IMR-90 (cell line): ENCODE data around the gene MIER3. TPM values are rescaled to one million over a fixed set of nuclear protein-coding genes. Genes with fewer than 3 reads are reported as not detected.

Experiments
- ATAC-seq: fragments of 200-7000 bp; cut with Tn5 transposase; 2 replicates; pipeline ENCODE4 v1.9.1; 2020; ENCODE audit warnings: low read depth, mild to moderate bottlenecking, moderate library complexity
- BruUV-seq: library from RNA; stranded (reverse); fragments of 400-500 nt; replicated peaks from 2 replicates; lab custom pipeline; 2021; lab: Mats Ljungman, UMichigan
- CTCF ChIA-PET: fragments of 300-600 bp; formaldehyde crosslinking; extraction: SDS; loops from one replicate; lab custom pipeline; 2021; ENCODE audit warnings: antibody characterized with exemption; lab: Yijun Ruan, JAX
- POLR2A ChIA-PET: fragments of 300-600 bp; sonication (Branson Sonifier 250); formaldehyde crosslinking; loops from one replicate; lab custom pipeline; 2022; ENCODE audit warnings: antibody characterized with exemption; ENCODE audit not compliant: unreplicated experiment; lab: Charles Lee
- DNase-seq: peaks from one replicate; pipeline ENCODE4 v3.0.0; 2013
- H2AFZ ChIP-seq: replicated peaks from 2 replicates; pipeline ENCODE3; 2013; ENCODE audit warnings: low read length, mild to moderate bottlenecking; ENCODE audit not compliant: poor library complexity
- H2AK5ac ChIP-seq: 2 replicates; pipeline ENCODE4 v1.6.1; 2013; ENCODE audit warnings: low read depth, low read length, inconsistent platforms
- H2AK9ac ChIP-seq: replicated peaks from 2 replicates; pipeline ENCODE3; 2013; ENCODE audit warnings: mild to moderate bottlenecking, low read depth, low read length, moderate library complexity; ENCODE audit not compliant: poor library complexity
- H2BK120ac ChIP-seq: 2 replicates; pipeline ENCODE4 v1.6.1; 2013; ENCODE audit warnings: low read depth, low read length, inconsistent platforms
- H2BK15ac ChIP-seq: 3 replicates; pipeline ENCODE4 v1.6.1; 2013; ENCODE audit warnings: low read depth, low read length, inconsistent platforms
- H2BK20ac ChIP-seq: 2 replicates; pipeline ENCODE4 v1.6.1; 2013; ENCODE audit warnings: low read depth, mild to moderate bottlenecking, inconsistent platforms, low read length, moderate library complexity
- H2BK5ac ChIP-seq: 2 replicates; pipeline ENCODE4 v1.6.1; 2013; ENCODE audit warnings: mild to moderate bottlenecking, low read depth, low read length, inconsistent platforms; ENCODE audit not compliant: poor library complexity, severe bottlenecking
- H3K14ac ChIP-seq: replicated peaks from 2 replicates; pipeline ENCODE4 v1.6.1; 2013; ENCODE audit warnings: low read depth, low read length, inconsistent platforms
- H3K18ac ChIP-seq: 2 replicates; pipeline ENCODE4 v1.6.1; 2013; ENCODE audit warnings: low read depth, low read length, control low read depth
- H3K23ac ChIP-seq: 2 replicates; pipeline ENCODE4 v1.6.1; 2013; ENCODE audit warnings: low read depth, low read length, inconsistent platforms
- H3K27ac ChIP-seq: 2 replicates; pipeline ENCODE4 v1.5.1; 2013; ENCODE audit warnings: mild to moderate bottlenecking, control low read depth, low read length; ENCODE audit not compliant: insufficient read depth
- H3K27me3 ChIP-seq: 2 replicates; pipeline ENCODE4 v1.6.1; 2013; ENCODE audit warnings: low read length; ENCODE audit not compliant: control insufficient read depth, insufficient read depth
- H3K36me3 ChIP-seq: 2 replicates; pipeline ENCODE4 v1.6.1; 2013; ENCODE audit warnings: low read length, mixed read lengths; ENCODE audit not compliant: control insufficient read depth, insufficient read depth
- H3K4ac ChIP-seq: 2 replicates; pipeline ENCODE4 v1.6.1; 2013; ENCODE audit warnings: low read depth, low read length, inconsistent platforms
- H3K4me1 ChIP-seq: 2 replicates; pipeline ENCODE4 v1.6.1; 2013; ENCODE audit warnings: low read length, mixed read lengths; ENCODE audit not compliant: control insufficient read depth, insufficient read depth
- H3K4me2 ChIP-seq: 2 replicates; pipeline ENCODE4 v1.6.1; 2013; ENCODE audit warnings: low read depth, mild to moderate bottlenecking, control low read depth, low read length, moderate library complexity
- H3K4me3 ChIP-seq: 2 replicates; pipeline ENCODE4 v1.5.1; 2013; ENCODE audit warnings: low read depth, mild to moderate bottlenecking, control low read depth, low read length, moderate library complexity; ENCODE audit not compliant: insufficient read depth
- H3K56ac ChIP-seq: 2 replicates; pipeline ENCODE4 v1.6.1; 2013; ENCODE audit warnings: low read length, inconsistent platforms; ENCODE audit not compliant: insufficient read depth; ENCODE audit errors: extremely low read depth
- H3K79me1 ChIP-seq, 2 experiments: 2 replicates each; pipeline ENCODE4 v1.6.1; 2013; ENCODE audit warnings: low read length in 2 of 2, inconsistent platforms in 1 of 2, low read depth in 1 of 2
- H3K9ac ChIP-seq: 2 replicates; pipeline ENCODE4 v1.6.1; 2013; ENCODE audit warnings: low read depth, low read length, control low read depth
- H3K9me1 ChIP-seq: 2 replicates; pipeline ENCODE4 v1.6.1; 2013; ENCODE audit warnings: low read length, inconsistent platforms; ENCODE audit not compliant: insufficient read depth
- H3K9me3 ChIP-seq: 2 replicates; pipeline ENCODE4 v1.6.1; 2013; ENCODE audit warnings: low read length; ENCODE audit not compliant: control insufficient read depth, insufficient read depth
- H4K20me1 ChIP-seq: 2 replicates; pipeline ENCODE4 v1.6.1; 2013; ENCODE audit warnings: low read length, inconsistent platforms; ENCODE audit not compliant: insufficient read depth
- H4K5ac ChIP-seq: 2 replicates; pipeline ENCODE4 v1.6.1; 2013; ENCODE audit warnings: mild to moderate bottlenecking, low read depth, low read length, control low read depth
- H4K8ac ChIP-seq, 2 experiments: 2 replicates each; pipeline ENCODE4 v1.6.1; 2013; ENCODE audit warnings: low read depth in 2 of 2, low read length in 2 of 2, control low read depth in 1 of 2, inconsistent platforms in 1 of 2
- H4K91ac ChIP-seq: 2 replicates; pipeline ENCODE4 v1.6.1; 2013; ENCODE audit warnings: low read depth, low read length, inconsistent platforms; ENCODE audit not compliant: insufficient read depth
- BHLHE40 ChIP-seq: fragments of 150-350 bp; IDR thresholded peaks from 2 replicates; pipeline ENCODE4 v1.6.1; 2016; ENCODE audit warnings: mild to moderate bottlenecking, low read depth, low read length
- CHD1 ChIP-seq: IDR thresholded peaks from 2 replicates; pipeline ENCODE4 v1.6.1; 2012; ENCODE audit warnings: low read depth, low read length, improper control_type of control experiment
- FOS ChIP-seq: fragments of 150-350 bp; IDR thresholded peaks from 2 replicates; pipeline ENCODE4 v1.6.1; 2016; ENCODE audit warnings: low read depth, low read length
- MAFK ChIP-seq: IDR thresholded peaks from 2 replicates; pipeline ENCODE4 v1.6.1; 2012; ENCODE audit warnings: low read depth, low read length, improper control_type of control experiment
- MAZ ChIP-seq: IDR thresholded peaks from 2 replicates; pipeline ENCODE4 v1.6.1; 2012; ENCODE audit warnings: low read depth, mild to moderate bottlenecking, low read length, improper control_type of control experiment, moderate library complexity, borderline replicate concordance
- MXI1 ChIP-seq: IDR thresholded peaks from 2 replicates; pipeline ENCODE4 v1.6.1; 2012; ENCODE audit warnings: low read depth, mild to moderate bottlenecking, low read length, moderate library complexity, borderline replicate concordance
- NFE2L2 ChIP-seq: fragments of 150-350 bp; IDR thresholded peaks from 2 replicates; pipeline ENCODE4 v1.6.1; 2016; ENCODE audit warnings: low read depth, mild to moderate bottlenecking, low read length
- POLR2A ChIP-seq: IDR thresholded peaks from 2 replicates; pipeline ENCODE4 v1.6.1; 2012; ENCODE audit warnings: mild to moderate bottlenecking, low read depth, low read length
- RAD21 ChIP-seq: IDR thresholded peaks from 2 replicates; pipeline ENCODE4 v1.6.1; 2012; ENCODE audit warnings: low read length, improper control_type of control experiment
- RFX5 ChIP-seq: IDR thresholded peaks from 2 replicates; pipeline ENCODE4 v1.8.0; 2012; ENCODE audit warnings: low read depth, mild to moderate bottlenecking, low read length, moderate library complexity
- SMC3 ChIP-seq: fragments of 150-350 bp; IDR thresholded peaks from 2 replicates; pipeline ENCODE4 v1.6.1; 2016; ENCODE audit warnings: low read depth, mild to moderate bottlenecking, antibody characterized with exemption, low read length, moderate library complexity
- dilution Hi-C: fragments of 300-500 bp; cut with HindIII; formaldehyde crosslinking; loops from one replicate; pipeline ENCODE4 v1.14.3; 2018; ENCODE audit warnings: low sequenced_read_pairs; ENCODE audit not compliant: unreplicated experiment
- in situ Hi-C: fragments of 300-500 bp; cut with MboI; formaldehyde crosslinking; loops from 3 replicates; pipeline ENCODE4 v1.14.3; 2019; ENCODE audit warnings: low sequenced_read_pairs, inconsistent platforms, mixed read lengths
- intact Hi-C: fragments of 100-400 bp; cut with micrococcal nuclease; formaldehyde crosslinking; loops from 2 replicates; pipeline ENCODE4 v1.10.0; 2022
- polyA plus RNA-seq, 3 experiments: library from polyadenylated mRNA; depleted of rRNA; stranded (reverse); fragments of >200 nt; gene quantifications; 2 replicates each; pipeline ENCODE4 v1.2.3, GENCODE V29; 2012; ENCODE audit warnings: low replicate concordance in 1 of 3
- total RNA-seq: library from RNA; depleted of rRNA; stranded (reverse); fragments of >200 nt; gene quantifications from 2 replicates; pipeline ENCODE4 v1.2.3, GENCODE V29; 2012
- TF ChIP-seq, protein P1 (sequence below): conservative IDR thresholded peaks from 2 replicates; pipeline ENCODE4 v1.5.1; 2012; ENCODE audit warnings: mild to moderate bottlenecking, low read depth, low read length, improper control_type of control experiment
- TF ChIP-seq, protein P2 (sequence below): fragments of 150-350 bp; IDR thresholded peaks from 2 replicates; pipeline ENCODE4 v1.6.1; 2017; ENCODE audit warnings: mild to moderate bottlenecking, antibody characterized with exemption, low read length, low read depth
- TF ChIP-seq, protein P3 (sequence below): fragments of 150-350 bp; IDR thresholded peaks from 2 replicates; pipeline ENCODE4 v1.6.1; 2016; ENCODE audit warnings: low read depth, mild to moderate bottlenecking, low read length, moderate library complexity, borderline replicate concordance

Gene MIER3
- total and polyA plus RNA-seq, 2 of the 4 experiments (the other 2 are of a cell fraction) = 6.4 to 22.9 TPM

DNA sequence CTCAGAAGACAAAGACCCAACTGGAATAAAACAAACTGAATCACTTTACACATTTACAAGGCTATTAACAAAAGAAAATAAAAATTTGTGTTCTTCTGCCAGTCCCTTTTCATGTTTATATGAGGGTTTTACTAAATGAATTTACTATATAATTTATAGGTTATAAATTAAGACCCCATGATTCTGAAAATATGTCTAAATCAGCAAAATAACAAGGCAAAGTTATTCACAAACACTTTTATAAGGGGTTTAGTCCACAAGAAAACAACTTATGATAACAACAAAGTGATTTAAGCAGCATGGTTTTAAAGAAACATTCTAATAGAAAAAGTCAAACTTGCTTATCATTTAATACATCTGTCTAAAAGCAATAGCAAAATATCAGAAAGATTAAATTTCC lies 4.9 kb downstream of the MIER3 start:
- no peak overlapping the region for H4K5ac ChIP-seq
- no TSS peak for BruUV-seq
- H3K9me1 ChIP-seq = no peaks in the 10 kb centered on the region
- no peak overlapping the region for H2BK15ac ChIP-seq
- no peak overlapping the region for H4K91ac ChIP-seq
- ChIA-PET POLR2A (no interaction called here), CTCF (no interaction called here)
- H3K4ac ChIP-seq = no peak overlapping the region
- no peak overlapping the region for H3K23ac ChIP-seq
- H3K56ac ChIP-seq = no peak overlapping the region
- H4K8ac ChIP-seq = no peak overlapping the region
- no peak overlapping the region for H3K4me3 ChIP-seq
- no peak for TF ChIP-seq RAD21
- TF ChIP-seq BHLHE40 = no peak
- TF ChIP-seq, protein P1, sequence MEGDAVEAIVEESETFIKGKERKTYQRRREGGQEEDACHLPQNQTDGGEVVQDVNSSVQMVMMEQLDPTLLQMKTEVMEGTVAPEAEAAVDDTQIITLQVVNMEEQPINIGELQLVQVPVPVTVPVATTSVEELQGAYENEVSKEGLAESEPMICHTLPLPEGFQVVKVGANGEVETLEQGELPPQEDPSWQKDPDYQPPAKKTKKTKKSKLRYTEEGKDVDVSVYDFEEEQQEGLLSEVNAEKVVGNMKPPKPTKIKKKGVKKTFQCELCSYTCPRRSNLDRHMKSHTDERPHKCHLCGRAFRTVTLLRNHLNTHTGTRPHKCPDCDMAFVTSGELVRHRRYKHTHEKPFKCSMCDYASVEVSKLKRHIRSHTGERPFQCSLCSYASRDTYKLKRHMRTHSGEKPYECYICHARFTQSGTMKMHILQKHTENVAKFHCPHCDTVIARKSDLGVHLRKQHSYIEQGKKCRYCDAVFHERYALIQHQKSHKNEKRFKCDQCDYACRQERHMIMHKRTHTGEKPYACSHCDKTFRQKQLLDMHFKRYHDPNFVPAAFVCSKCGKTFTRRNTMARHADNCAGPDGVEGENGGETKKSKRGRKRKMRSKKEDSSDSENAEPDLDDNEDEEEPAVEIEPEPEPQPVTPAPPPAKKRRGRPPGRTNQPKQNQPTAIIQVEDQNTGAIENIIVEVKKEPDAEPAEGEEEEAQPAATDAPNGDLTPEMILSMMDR = no peak
- TF ChIP-seq FOS = no peak
- no peak for TF ChIP-seq CHD1
- no peak for TF ChIP-seq MAFK
- TF ChIP-seq MXI1 = no peak
- TF ChIP-seq POLR2A = no peak
- TF ChIP-seq RFX5 = no peak
- no peak for TF ChIP-seq NFE2L2
- TF ChIP-seq, protein P2, sequence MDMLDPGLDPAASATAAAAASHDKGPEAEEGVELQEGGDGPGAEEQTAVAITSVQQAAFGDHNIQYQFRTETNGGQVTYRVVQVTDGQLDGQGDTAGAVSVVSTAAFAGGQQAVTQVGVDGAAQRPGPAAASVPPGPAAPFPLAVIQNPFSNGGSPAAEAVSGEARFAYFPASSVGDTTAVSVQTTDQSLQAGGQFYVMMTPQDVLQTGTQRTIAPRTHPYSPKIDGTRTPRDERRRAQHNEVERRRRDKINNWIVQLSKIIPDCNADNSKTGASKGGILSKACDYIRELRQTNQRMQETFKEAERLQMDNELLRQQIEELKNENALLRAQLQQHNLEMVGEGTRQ = no peak
- TF ChIP-seq, protein P3, sequence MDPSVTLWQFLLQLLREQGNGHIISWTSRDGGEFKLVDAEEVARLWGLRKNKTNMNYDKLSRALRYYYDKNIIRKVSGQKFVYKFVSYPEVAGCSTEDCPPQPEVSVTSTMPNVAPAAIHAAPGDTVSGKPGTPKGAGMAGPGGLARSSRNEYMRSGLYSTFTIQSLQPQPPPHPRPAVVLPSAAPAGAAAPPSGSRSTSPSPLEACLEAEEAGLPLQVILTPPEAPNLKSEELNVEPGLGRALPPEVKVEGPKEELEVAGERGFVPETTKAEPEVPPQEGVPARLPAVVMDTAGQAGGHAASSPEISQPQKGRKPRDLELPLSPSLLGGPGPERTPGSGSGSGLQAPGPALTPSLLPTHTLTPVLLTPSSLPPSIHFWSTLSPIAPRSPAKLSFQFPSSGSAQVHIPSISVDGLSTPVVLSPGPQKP = no peak
- no peak for TF ChIP-seq MAZ
- TF ChIP-seq SMC3 = no peak
- H3K14ac ChIP-seq = no peak overlapping the region
- peaks cover 17% of the 10 kb centered on the region for H3K36me3 ChIP-seq
- no peak overlapping the region for H2BK5ac ChIP-seq
- H3K4me2 ChIP-seq = no peak overlapping the region
- DNase-seq (no peak), ATAC-seq (no peak)
- no peak overlapping the region for H3K9ac ChIP-seq
- peaks cover 2% of the 10 kb centered on the region; the same call in 1 of the 2 replicates for H3K4me1 ChIP-seq
- dilution Hi-C loops (no loop called here), intact Hi-C loops (no loop called here), in situ Hi-C loops (loop anchor here (10.0 kb wide), 1 partner anchor 278 kb away; no protein-coding TSS in a partner anchor)
- H2AFZ ChIP-seq = no peak overlapping the region
- no peak overlapping the region for H2BK20ac ChIP-seq
- H4K20me1 ChIP-seq = 0 out of 2 replicates have a peak, but pooled peaks cover 5% of the 10 kb centered on the region
- H3K18ac ChIP-seq = no peak overlapping the region
- no peak overlapping the region for H2AK5ac ChIP-seq
- no peaks in the 10 kb centered on the region for H3K9me3 ChIP-seq
- H3K27ac ChIP-seq = no peak overlapping the region
- peaks cover 11 to 14% of the 10 kb centered on the region in 2 experiments for H3K79me1 ChIP-seq
- no peak overlapping the region for H2AK9ac ChIP-seq
- no peaks in the 10 kb centered on the region for H3K27me3 ChIP-seq
- no peak overlapping the region for H2BK120ac ChIP-seq
